ENCODE results near the gene SRP9. TPM values are rescaled to one million over a fixed set of nuclear protein-coding genes. Genes with fewer than 3 reads are reported as not detected.
A peak's percentile ranks its signal among the peaks of the same experiment; 100 is the strongest.
"Not testable (repeated sequence)": the region's sequence is repeated elsewhere in the genome, so short reads cannot be mapped to it uniquely, and the experiment has no call there.

SRP9 gene
- total RNA-seq, 1 experiment from 2014 or later, result 306 TPM

GRCh38 chr1:225813214-225813964 lies 35.8 kb downstream of the SRP9 start:
- H3K4me3 ChIP-seq (ENCODE audit: low read length), result no peak overlapping the region
- no peak overlapping the region for H3K4me2 ChIP-seq (ENCODE audit: low read length)
- H2AFZ ChIP-seq (ENCODE audit: low read length), result no peak overlapping the region
- ChIA-PET POLR2A (ENCODE audit: unreplicated experiment) (no interaction called here), CTCF (no interaction called here)
- H3K36me3 ChIP-seq (ENCODE audit: low read depth, low read length), result no peaks in the 10 kb centered on the region
- H3K9me3 ChIP-seq (ENCODE audit: low read length), result no peaks in the 10 kb centered on the region
- no peaks in the 10 kb centered on the region for H3F3A ChIP-seq (ENCODE audit: low read length, unreplicated experiment)
- ATAC-seq (no peak), DNase-seq (peak; percentile 20)
- no peak overlapping the region for H3K27ac ChIP-seq (ENCODE audit: low read length)
- H3K9ac ChIP-seq (ENCODE audit: low read length), result no peak overlapping the region
- no peaks in the 10 kb centered on the region for H3K27me3 ChIP-seq (ENCODE audit: low read length)
- no peaks in the 10 kb centered on the region for H3K9me2 ChIP-seq (replicated peaks; ENCODE audit: low read length)
- peaks cover 41% of the 10 kb centered on the region for H3K4me1 ChIP-seq (ENCODE audit: insufficient read depth, low read length)
- TF ChIP-seq CTCF (conservative IDR thresholded peaks at IDR 0.05; ENCODE audit: low read depth, low read length) (no peak), EZH2 (IDR thresholded peaks at IDR 0.05; ENCODE audit: low read length, unreplicated experiment) (no peak), EZH2phosphoT487 (IDR thresholded peaks at IDR 0.05; ENCODE audit: borderline replicate concordance, low read length) (no peak)
- intact Hi-C loops (cut with micrococcal nuclease), result no loop called here
- H4K20me1 ChIP-seq (ENCODE audit: low read length), result no peaks in the 10 kb centered on the region
- no TSS peak for BruUV-seq (replicated peaks)
- peaks cover 63% of the 10 kb centered on the region for H3K79me2 ChIP-seq (ENCODE audit: low read length)

- no peak overlapping the region for H3K4me3 ChIP-seq (ENCODE audit: low read length)
- no peaks in the 10 kb centered on the region for H3F3A ChIP-seq (ENCODE audit: low read length, unreplicated experiment)
- no peak overlapping the region for H3K9ac ChIP-seq (ENCODE audit: low read length)
- H3K4me1 ChIP-seq (ENCODE audit: insufficient read depth, low read length), result peaks cover 41% of the 10 kb centered on the region
- intact Hi-C loops (cut with micrococcal nuclease), result no loop called here
- H3K36me3 ChIP-seq (ENCODE audit: low read depth, low read length), result no peaks in the 10 kb centered on the region
- H3K27me3 ChIP-seq (ENCODE audit: low read length), result no peaks in the 10 kb centered on the region
- no peaks in the 10 kb centered on the region for H4K20me1 ChIP-seq (ENCODE audit: low read length)
- POLR2A ChIA-PET (ENCODE audit: unreplicated experiment), result no interaction called here
- H3K4me2 ChIP-seq (ENCODE audit: low read length), result no peak overlapping the region
- ATAC-seq (no peak), DNase-seq (no peak)
- no peaks in the 10 kb centered on the region for H3K9me3 ChIP-seq (ENCODE audit: low read length)
- TF ChIP-seq CTCF (conservative IDR thresholded peaks at IDR 0.05; ENCODE audit: low read depth, low read length) (no peak), EZH2 (IDR thresholded peaks at IDR 0.05; ENCODE audit: low read length, unreplicated experiment) (no peak), EZH2phosphoT487 (IDR thresholded peaks at IDR 0.05; ENCODE audit: borderline replicate concordance, low read length) (no peak)
- CTCF ChIA-PET, result no interaction called here
- no peaks in the 10 kb centered on the region for H3K9me2 ChIP-seq (replicated peaks; ENCODE audit: low read length)
- no peak overlapping the region for H3K27ac ChIP-seq (ENCODE audit: low read length)
- H3K79me2 ChIP-seq (ENCODE audit: low read length), result peaks cover 70% of the 10 kb centered on the region
- H2AFZ ChIP-seq (ENCODE audit: low read length), result no peak overlapping the region
- no TSS peak for BruUV-seq (replicated peaks)
Observed at GRCh38 chr1:225814381-225814780, 36.8 kb downstream of the SRP9 start.

- BruUV-seq (replicated peaks), result not testable (repeated sequence)
Observed at GRCh38 chr1:225815090-225815489, 37.5 kb downstream of the SRP9 start.

More at GRCh38 chr1:225815090-225815489, 37.5 kb downstream of the SRP9 start:
- H2AFZ ChIP-seq (ENCODE audit: low read length); H3K9ac ChIP-seq (ENCODE audit: low read length); H3K27ac ChIP-seq (ENCODE audit: low read length); CTCF ChIA-PET; H3K27me3 ChIP-seq (ENCODE audit: low read length); H3K9me2 ChIP-seq (replicated peaks; ENCODE audit: low read length); intact Hi-C loops (cut with micrococcal nuclease); H3K9me3 ChIP-seq (ENCODE audit: low read length); H3K4me2 ChIP-seq (ENCODE audit: low read length); H3K4me3 ChIP-seq (ENCODE audit: low read length); H4K20me1 ChIP-seq (ENCODE audit: low read length); ATAC-seq; H3F3A ChIP-seq (ENCODE audit: low read length, unreplicated experiment); DNase-seq; POLR2A ChIA-PET (ENCODE audit: unreplicated experiment); H3K36me3 ChIP-seq (ENCODE audit: low read depth, low read length): not testable (repeated sequence)
- Histone ChIP-seq H3K4me1 (ENCODE audit: insufficient read depth, low read length) (peaks cover 41% of the 10 kb centered on the region), H3K79me2 (ENCODE audit: low read length) (peaks cover 74% of the 10 kb centered on the region)
